H1 (cell line): Measurements from ENCODE around the gene OTUD6A. TPM values are rescaled to one million over a fixed set of nuclear protein-coding genes. Genes with fewer than 3 reads are reported as not detected.

Experiments
- CTCF ChIA-PET: fragments of 300-600 bp; sonication (Branson Sonifier 250); formaldehyde crosslinking; loops from one replicate; lab custom pipeline; 2021; ENCODE audit not compliant: partially characterized antibody; lab: Charles Lee
- POLR2A ChIA-PET: fragments of 300-600 bp; sonication (Branson Sonifier 250); formaldehyde crosslinking; loops from one replicate; lab custom pipeline; 2021; ENCODE audit warnings: inconsistent platforms; ENCODE audit not compliant: partially characterized antibody; lab: Charles Lee
- DNase-seq, 2 experiments: peaks; one replicate each; pipeline versions ENCODE4 v3.0.0 to v3.0.0-alpha.2; 2010 to 2022; ENCODE audit warnings: low spot score in 2 of 2, low read depth in 1 of 2, mixed read lengths in 1 of 2
- FAIRE-seq: peaks from 2 replicates; lab custom pipeline; 2011; peaks lifted over from hg19 to GRCh38; lab: Jason Lieb, UNC
- H2AFZ ChIP-seq: 2 replicates; pipeline ENCODE4 v1.8.1; 2012; ENCODE audit warnings: low read length, inconsistent platforms
- H2AK5ac ChIP-seq: 2 replicates; pipeline ENCODE4 v1.6.1; 2013; ENCODE audit warnings: low read depth, low read length
- H2BK120ac ChIP-seq: replicated peaks from 2 replicates; pipeline ENCODE3; 2013; ENCODE audit warnings: low read depth, low read length, inconsistent platforms
- H2BK12ac ChIP-seq: 2 replicates; pipeline ENCODE4 v1.6.1; 2013; ENCODE audit warnings: low read depth, low read length
- H2BK15ac ChIP-seq: 2 replicates; pipeline ENCODE4 v1.6.1; 2013; ENCODE audit warnings: low read length
- H2BK20ac ChIP-seq: 2 replicates; pipeline ENCODE4 v1.6.1; 2013; ENCODE audit warnings: low read length
- H2BK5ac ChIP-seq: 2 replicates; pipeline ENCODE4 v1.6.1; 2013; ENCODE audit warnings: low read depth, low read length
- H3K14ac ChIP-seq: 2 replicates; pipeline ENCODE4 v1.6.1; 2013; ENCODE audit warnings: inconsistent platforms; ENCODE audit not compliant: insufficient read length
- H3K18ac ChIP-seq: 2 replicates; pipeline ENCODE4 v1.6.1; 2013; ENCODE audit warnings: low read length; ENCODE audit errors: extremely low read depth
- H3K23ac ChIP-seq: 2 replicates; pipeline ENCODE4 v1.6.1; 2013; ENCODE audit warnings: inconsistent platforms; ENCODE audit not compliant: insufficient read length
- H3K23me2 ChIP-seq: 2 replicates; pipeline ENCODE4 v1.6.1; 2013; ENCODE audit warnings: low read depth, low read length
- H3K27ac ChIP-seq: 2 replicates; pipeline ENCODE4 v1.6.1; 2011; ENCODE audit warnings: low read depth, low read length, inconsistent platforms
- H3K27me3 ChIP-seq, 4 experiments: replicated peaks in 1 of 4; 1 replicate in 1 of 4; 2 replicates in 3 of 4; pipeline versions ENCODE4 v1.6.1 to v1.8.1; 2011 to 2013; ENCODE audit warnings: low read length in 3 of 4, mild to moderate bottlenecking in 3 of 4, inconsistent platforms in 2 of 4, mixed read lengths in 2 of 4, moderate library complexity in 1 of 4; ENCODE audit not compliant: control insufficient read depth in 3 of 4, insufficient read depth in 3 of 4; ENCODE audit errors: extremely low read depth in 1 of 4
- H3K36me3 ChIP-seq, 4 experiments: 2 replicates each; pipeline versions ENCODE4 v1.6.1 to v1.8.1; 2011 to 2013; ENCODE audit warnings: mild to moderate bottlenecking in 4 of 4, low read length in 3 of 4, moderate library complexity in 2 of 4, control low read depth in 1 of 4, inconsistent platforms in 1 of 4; ENCODE audit not compliant: insufficient read depth in 4 of 4, control insufficient read depth in 2 of 4
- H3K4ac ChIP-seq: replicated peaks from 2 replicates; pipeline ENCODE3; 2013; ENCODE audit warnings: low read length, low read depth, mixed read lengths, inconsistent platforms; ENCODE audit not compliant: insufficient read length
- H3K4me1 ChIP-seq, 4 experiments: replicated peaks in 1 of 4; 1 replicate in 1 of 4; 2 replicates in 3 of 4; pipeline versions ENCODE4 v1.6.1 to v1.8.1; 2011 to 2013; ENCODE audit warnings: low read length in 3 of 4, inconsistent platforms in 2 of 4, mixed read lengths in 1 of 4; ENCODE audit not compliant: insufficient read depth in 4 of 4, control insufficient read depth in 3 of 4
- H3K4me2 ChIP-seq, 2 experiments: 2 replicates each; pipeline versions ENCODE4 v1.6.1 to v1.8.1; 2011 to 2013; ENCODE audit warnings: low read depth in 2 of 2, low read length in 2 of 2, control low read depth in 1 of 2, inconsistent platforms in 1 of 2, mild to moderate bottlenecking in 1 of 2; ENCODE audit not compliant: insufficient read depth in 1 of 2
- H3K4me3 ChIP-seq, 4 experiments: fragments of 200-600, 300-600 bp in 1 of 4; sonication (generic), shearing (Covaris generic), sonication (Bioruptor Twin) in 1 of 4; 2 replicates each; pipeline versions ENCODE4 v1.5.1 to v1.8.1; 2011 to 2016; ENCODE audit warnings: low read length in 4 of 4, low read depth in 3 of 4, control low read depth in 2 of 4, inconsistent platforms in 2 of 4, mild to moderate bottlenecking in 2 of 4, mixed read lengths in 1 of 4, moderate library complexity in 1 of 4; ENCODE audit not compliant: insufficient read depth in 2 of 4; ENCODE audit errors: extremely low read depth in 1 of 4
- H3K56ac ChIP-seq: replicated peaks from 2 replicates; pipeline ENCODE3; 2013; ENCODE audit warnings: low read depth, mild to moderate bottlenecking, mixed read lengths, low read length, inconsistent platforms; ENCODE audit not compliant: insufficient read length
- H3K79me1 ChIP-seq: 2 replicates; pipeline ENCODE4 v1.6.1; 2013; ENCODE audit warnings: low read depth, low read length, control low read depth
- H3K79me2 ChIP-seq, 2 experiments: 2 replicates each; pipeline versions ENCODE4 v1.6.1 to v1.8.1; 2012 to 2013; ENCODE audit warnings: low read length in 2 of 2, mild to moderate bottlenecking in 2 of 2, inconsistent platforms in 1 of 2; ENCODE audit not compliant: insufficient read depth in 2 of 2, control insufficient read depth in 1 of 2
- H3K9ac ChIP-seq, 4 experiments: replicated peaks in 1 of 4; 1 replicate in 1 of 4; 2 replicates in 3 of 4; pipeline versions ENCODE4 v1.6.1 to v1.8.1; 2011 to 2013; ENCODE audit warnings: low read depth in 3 of 4, low read length in 3 of 4, control low read depth in 2 of 4, mild to moderate bottlenecking in 2 of 4, moderate library complexity in 2 of 4, inconsistent platforms in 1 of 4; ENCODE audit errors: extremely low read depth in 1 of 4
- H3K9me3 ChIP-seq, 2 experiments: 2 replicates each; pipeline versions ENCODE4 v1.6.1 to v1.8.1; 2012 to 2013; ENCODE audit warnings: mild to moderate bottlenecking in 2 of 2, moderate library complexity in 2 of 2, control low read depth in 1 of 2, inconsistent platforms in 1 of 2, low read depth in 1 of 2, low read length in 1 of 2, mixed read lengths in 1 of 2; ENCODE audit not compliant: insufficient read depth in 2 of 2
- H4K20me1 ChIP-seq, 2 experiments: replicated peaks in 1 of 2; 2 replicates each; pipeline versions ENCODE3 to v1.8.1; 2011 to 2013; ENCODE audit warnings: inconsistent platforms in 2 of 2, low read length in 2 of 2, mild to moderate bottlenecking in 1 of 2; ENCODE audit not compliant: insufficient read depth in 2 of 2, control insufficient read depth in 1 of 2
- H4K5ac ChIP-seq: 2 replicates; pipeline ENCODE4 v1.6.1; 2013; ENCODE audit warnings: low read length, low read depth, mixed read lengths, inconsistent platforms; ENCODE audit not compliant: insufficient read length
- H4K8ac ChIP-seq: 2 replicates; pipeline ENCODE4 v1.8.0; 2013; ENCODE audit warnings: mild to moderate bottlenecking, moderate library complexity, low read length, inconsistent platforms; ENCODE audit not compliant: insufficient read depth; ENCODE audit errors: extremely low read depth
- H4K91ac ChIP-seq: replicated peaks from 2 replicates; pipeline ENCODE3; 2013; ENCODE audit warnings: low read length, mixed read lengths, inconsistent platforms; ENCODE audit not compliant: insufficient read length
- EGR1 ChIP-seq: IDR thresholded peaks from 2 replicates; pipeline ENCODE4 v1.6.1; 2011; ENCODE audit warnings: low read depth, low read length, borderline replicate concordance
- POLR2AphosphoS5 ChIP-seq: IDR thresholded peaks from 2 replicates; pipeline ENCODE4 v1.6.1; 2011; ENCODE audit warnings: low read depth, low read length
- RBBP5 ChIP-seq: IDR thresholded peaks from 2 replicates; pipeline ENCODE4 v1.7.1; 2012; ENCODE audit warnings: low read depth, mild to moderate bottlenecking, inconsistent platforms, low read length, moderate library complexity, borderline replicate concordance
- WGBS, 2 experiments: shearing (Covaris generic) in 1 of 2; methylation state at CpG; one replicate each; pipeline versions ENCODE4 v1.1.6 to v1.1.7; 2013 to 2015; ENCODE audit warnings: low lambda C conversion rate in 2 of 2, mixed read lengths in 2 of 2, inconsistent platforms in 1 of 2, low coverage in 1 of 2, missing lambda C conversion rate in 1 of 2; ENCODE audit not compliant: insufficient replicate concordance in 2 of 2, insufficient coverage in 1 of 2, insufficient read length in 1 of 2; ENCODE audit errors: extremely low coverage in 1 of 2, missing lambda C conversion rate in 1 of 2; 5-methylcytosine and 5-hydroxymethylcytosine counted together
- polyA plus RNA-seq, 7 experiments: library from polyadenylated mRNA; depleted of rRNA in 3 of 7; stranded (reverse) in 5 of 7; unstranded in 2 of 7; fragments of >200 nt in 5 of 7; fragments of 200-250 nt in 2 of 7; gene quantifications; 1 replicate in 5 of 7; 2 replicates in 1 of 7; 4 replicates in 1 of 7; pipeline versions ENCODE4 v1.2.1 to v1.2.3, GENCODE V29; 2011 to 2013; ENCODE audit warnings: missing spikeins in 2 of 7, mixed read lengths in 2 of 7
- total RNA-seq: library from RNA; stranded (reverse); fragmentation: NEBNext Ultra II Directional; extraction: Animal tissue kit (Norgen Biotek cat#: 25700); gene quantifications from 2 replicates; pipeline ENCODE4 v1.2.1, GENCODE V29; 2021

Gene OTUD6A
- total and polyA plus RNA-seq, 2 of the 8 experiments (the other 6 are each of a cell fraction or from before 2014, with no cell fraction given): 0.09 to 0.17 TPM

DNA sequence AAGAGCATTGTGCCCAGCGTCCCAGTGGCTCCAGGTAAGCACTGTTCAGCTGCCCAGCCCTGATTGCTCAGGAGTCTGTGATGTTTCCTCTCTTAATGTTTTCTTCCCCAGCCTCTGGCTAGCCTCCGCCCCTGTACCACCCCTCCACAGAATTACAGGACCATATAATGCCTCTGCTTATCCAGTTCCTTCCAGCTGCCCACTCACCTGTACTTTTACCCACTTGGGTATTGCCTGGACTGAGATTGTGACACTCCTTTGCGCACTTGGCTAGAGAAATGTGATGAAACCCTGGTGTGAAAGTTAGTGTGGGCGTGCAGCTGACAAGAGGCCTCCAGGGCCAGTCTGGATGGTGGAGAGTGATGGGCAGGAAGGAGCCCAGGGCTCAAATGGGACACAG is 12.3 kb upstream of the OTUD6A start, which contains the start of gene AWAT2:
AWAT2 (minus strand) TSS at position 14 of the 400 bp plus-strand sequence; CDS start at position 8, 6 bp downstream.
- CTCF ChIA-PET: no interaction called here
- Histone ChIP-seq H3K4me1 (no peaks in the 10 kb centered on the region), H2BK5ac (no peak within 1 kb of the TSS), H3K4ac (no peak within 1 kb of the TSS), H2BK15ac (no peak within 1 kb of the TSS), H3K14ac (no peak within 1 kb of the TSS), H4K8ac (no peak within 1 kb of the TSS), H3K9ac (no peak within 1 kb of the TSS), H3K23me2 (no peaks in the 10 kb centered on the region), H3K23ac (no peak within 1 kb of the TSS), H3K79me1 (no peaks in the 10 kb centered on the region), H3K79me2 (no peaks in the 10 kb centered on the region), H2BK20ac (no peak within 1 kb of the TSS), H2BK12ac (no peak within 1 kb of the TSS), H2AK5ac (no peak within 1 kb of the TSS), H3K27me3 (no peaks in the 10 kb centered on the region), H4K20me1 (no peaks in the 10 kb centered on the region), H2BK120ac (no peak within 1 kb of the TSS), H4K91ac (no peak within 1 kb of the TSS), H3K18ac (no peak within 1 kb of the TSS), H4K5ac (no peak within 1 kb of the TSS), H3K4me3 (no peak within 1 kb of the TSS), H3K36me3 (no peaks in the 10 kb centered on the region), H2AFZ (no peak within 1 kb of the TSS), H3K27ac (no peak within 1 kb of the TSS), H3K56ac (no peak within 1 kb of the TSS), H3K4me2 (no peak within 1 kb of the TSS), H3K9me3 (no peaks in the 10 kb centered on the region)
- POLR2A ChIA-PET: no interaction called here
- WGBS, 2 experiments: 80% methylated on average over 3 of the region's 4 CpGs; no CpG with 5 or more reads in 1 of the 2 experiments
- DNase-seq: no peak
- FAIRE-seq: no peak
- no peak for TF ChIP-seq POLR2AphosphoS5
- TF ChIP-seq EGR1: no peak
- no peak for TF ChIP-seq RBBP5
